GM18867 (cell line): Measurements from ENCODE around the gene TRAM2.

Experiments
- ATAC-seq: cut with Tn5 transposase; IDR thresholded peaks from one replicate; pipeline ENCODE4 v1.9.1; 2021; ENCODE audit warnings: mild to moderate bottlenecking, moderate library complexity; ENCODE audit not compliant: unreplicated experiment

TRAM2 gene

DNA sequence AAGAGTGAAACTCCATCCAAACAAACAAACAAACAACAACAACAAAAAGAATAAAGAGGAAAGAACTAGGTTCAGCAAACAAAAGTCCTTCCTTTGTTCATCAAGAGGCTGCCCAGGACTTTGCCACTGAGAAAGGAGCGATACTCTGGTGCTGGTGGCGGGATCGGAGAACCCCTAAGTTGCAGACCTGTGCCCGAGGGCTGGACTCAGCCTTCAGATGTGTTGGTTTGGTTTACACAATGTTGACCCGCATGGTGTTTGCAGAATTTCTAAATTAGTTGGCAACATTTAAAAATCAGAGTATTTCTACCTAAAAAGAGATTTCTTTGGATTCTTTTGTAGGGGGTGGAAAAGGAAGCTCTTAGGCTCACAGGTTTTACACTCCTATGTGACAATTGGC lies 42.5 kb downstream of the TRAM2 start:
- ATAC-seq = no peak

DNA sequence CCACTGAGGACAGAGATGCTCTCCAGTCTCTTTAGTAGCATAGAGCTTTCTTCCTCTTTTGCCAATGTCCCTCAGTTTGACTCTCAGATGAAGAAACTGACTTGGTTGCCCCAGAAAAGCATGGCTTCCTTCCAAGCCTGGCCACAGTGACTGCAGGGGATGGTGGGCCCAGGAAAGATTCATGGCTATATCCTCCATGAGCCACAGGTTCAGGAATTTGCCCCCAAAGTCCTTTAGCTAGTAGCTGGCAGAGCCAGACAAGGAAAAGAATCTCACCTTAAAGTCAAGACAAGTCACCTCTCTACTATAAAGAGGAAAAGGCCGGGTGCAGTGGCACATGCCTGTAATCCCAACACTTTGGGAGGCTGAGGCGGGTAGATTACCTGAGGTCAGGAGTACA lies 43.4 kb downstream of the TRAM2 start:
- no peak for ATAC-seq

DNA sequence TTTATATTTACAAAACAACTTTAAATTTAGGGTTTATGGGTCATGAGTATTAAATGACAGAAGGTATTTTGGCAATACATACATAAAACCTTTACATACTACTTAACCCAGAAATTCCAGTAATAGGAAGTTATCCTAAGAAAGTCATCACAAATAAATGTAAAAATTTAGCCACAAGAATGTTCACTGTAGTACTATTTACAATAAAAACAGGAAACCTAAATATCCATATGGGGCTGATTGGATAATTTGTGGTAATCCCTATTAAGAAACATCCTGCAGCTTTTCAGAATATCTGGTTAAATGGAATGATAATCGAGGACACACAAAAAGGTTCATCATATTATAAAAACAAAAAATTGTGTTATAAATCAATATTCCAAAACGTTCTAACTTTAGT lies 44.4 kb downstream of the TRAM2 start:
- no peak for ATAC-seq

DNA sequence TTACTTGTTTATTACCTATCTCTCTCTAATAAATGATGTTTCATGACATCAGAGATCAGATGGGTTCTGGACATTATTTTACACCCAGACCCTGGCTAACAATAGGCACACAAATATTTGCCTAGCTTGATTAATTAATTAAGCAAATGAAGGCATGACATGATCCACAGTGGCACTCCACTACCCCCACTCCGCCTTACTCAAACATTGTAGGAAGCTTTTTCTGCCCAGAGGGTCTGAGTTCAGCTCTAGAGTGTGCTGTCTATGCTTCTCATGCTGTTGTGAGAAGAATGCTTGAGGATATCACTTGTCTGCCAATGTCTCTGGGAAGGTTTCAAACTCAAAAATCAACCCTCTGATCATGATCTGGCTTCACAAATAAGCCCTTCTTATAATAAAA lies 45.0 kb downstream of the TRAM2 start:
- ATAC-seq = no peak

DNA sequence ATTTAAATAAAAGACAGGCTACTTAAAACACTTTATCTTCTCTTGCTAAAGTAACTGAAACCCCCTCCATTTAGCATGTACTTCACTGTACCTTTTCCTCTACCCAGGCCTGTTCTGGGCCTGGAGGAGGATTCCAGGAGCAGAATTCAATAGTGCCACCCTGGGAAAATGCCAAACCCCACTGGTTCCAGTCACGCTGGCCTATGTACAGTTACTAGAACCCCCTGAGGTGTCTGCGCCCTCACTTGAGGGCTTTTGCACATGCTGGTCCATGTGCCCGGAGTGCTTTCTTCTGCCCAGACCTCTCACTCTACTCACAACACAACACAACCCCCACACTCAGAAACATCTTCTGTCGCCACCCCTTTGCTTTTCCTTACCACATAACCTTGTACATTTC lies 45.5 kb downstream of the TRAM2 start:
- ATAC-seq = no peak

DNA sequence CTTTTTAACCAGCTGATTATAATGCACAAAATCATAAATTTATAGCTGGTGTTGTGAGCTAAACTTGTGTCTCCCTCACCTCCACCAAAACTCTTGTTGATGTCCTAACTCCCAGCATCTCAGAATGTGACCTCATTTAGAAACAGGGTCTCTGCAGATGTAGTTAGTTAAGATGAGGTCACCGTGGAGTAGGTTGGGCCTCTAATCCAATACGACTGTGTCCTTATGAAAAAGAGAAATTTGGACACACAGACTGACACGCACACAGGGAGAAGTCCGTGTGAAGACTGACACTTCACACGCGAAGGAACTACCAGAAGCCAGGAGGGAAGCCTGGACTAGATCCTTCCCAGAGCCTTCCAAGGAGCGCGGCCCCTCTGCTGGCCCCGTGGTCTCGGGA lies 46.5 kb downstream of the TRAM2 start:
- no peak for ATAC-seq

DNA sequence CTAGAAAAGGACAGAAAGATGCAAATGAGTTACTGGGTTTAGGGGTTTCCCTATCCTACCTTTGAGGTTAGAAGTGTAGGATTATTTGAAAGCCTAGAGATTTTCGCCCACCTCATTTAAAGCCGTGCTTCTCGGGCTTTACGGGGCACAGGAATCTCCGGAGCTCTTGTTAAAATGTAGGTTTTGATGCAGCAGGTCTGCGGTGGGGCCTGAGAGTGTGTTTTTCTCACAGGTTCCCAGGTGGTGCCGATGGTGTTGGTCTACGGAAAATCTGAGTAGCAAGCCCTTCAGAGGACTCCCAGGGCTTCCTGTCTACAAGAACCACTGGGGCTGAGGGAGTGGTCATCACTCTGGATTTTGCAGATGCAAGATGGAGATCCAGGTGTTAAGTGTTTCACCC lies 47.5 kb downstream of the TRAM2 start:
- ATAC-seq = no peak

DNA sequence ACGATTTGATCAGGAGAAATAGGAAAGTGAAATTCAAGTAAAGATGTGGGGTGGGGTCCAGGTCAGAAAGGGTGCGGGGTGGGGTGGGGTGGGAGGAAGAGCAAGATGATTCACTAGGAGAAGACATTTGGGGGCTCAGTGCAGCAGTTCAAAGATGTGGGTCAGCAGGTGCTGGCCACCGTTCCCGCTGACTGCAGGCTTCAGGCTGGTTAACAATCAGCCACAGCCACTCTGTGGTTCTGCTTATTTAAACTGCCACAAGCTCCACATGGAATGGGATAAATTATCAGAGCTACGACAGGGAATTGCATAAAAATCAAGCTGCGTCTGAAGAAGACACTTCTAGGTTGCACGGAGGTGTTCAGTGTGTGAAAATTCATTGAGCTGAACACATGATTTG lies 49.4 kb downstream of the TRAM2 start:
- no peak for ATAC-seq

DNA sequence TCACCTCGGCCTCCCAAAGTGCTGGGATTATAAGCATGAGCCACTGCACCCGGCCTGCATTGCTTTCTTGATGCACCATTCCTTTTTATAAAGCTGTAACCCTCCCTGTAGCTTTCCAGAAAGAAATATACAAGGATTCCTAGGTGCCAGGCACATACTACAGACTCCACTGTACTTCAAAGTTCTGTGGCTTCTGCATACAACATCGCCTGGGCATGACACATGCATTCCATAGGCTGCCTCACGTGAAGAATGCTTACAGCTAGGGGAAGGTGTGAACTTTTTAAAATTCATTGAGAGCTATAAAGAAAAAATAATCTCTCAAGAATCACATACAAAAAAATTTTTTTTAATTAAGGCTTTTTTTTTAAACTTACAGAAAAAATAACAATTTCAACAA lies 50.2 kb downstream of the TRAM2 start:
- no peak for ATAC-seq

DNA sequence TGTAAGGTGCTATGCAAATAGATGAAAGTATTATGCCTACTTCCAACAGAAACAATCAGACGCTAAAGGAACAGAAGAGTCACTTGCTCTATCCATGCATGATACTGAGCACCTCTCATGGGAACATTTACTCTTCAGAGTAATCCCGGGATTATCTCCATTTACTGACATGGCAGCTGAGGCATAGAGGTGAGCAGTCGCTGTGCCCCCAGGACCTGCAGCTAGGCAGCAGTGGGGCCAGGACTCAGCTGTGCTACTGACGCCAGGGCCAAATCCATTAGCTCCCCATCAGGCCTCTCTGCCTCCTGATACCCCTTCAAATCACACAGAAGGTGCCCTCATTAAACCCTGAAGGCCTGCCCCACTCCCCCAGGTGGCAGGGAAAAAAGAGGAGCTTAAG lies 51.9 kb downstream of the TRAM2 start:
- no peak for ATAC-seq

DNA sequence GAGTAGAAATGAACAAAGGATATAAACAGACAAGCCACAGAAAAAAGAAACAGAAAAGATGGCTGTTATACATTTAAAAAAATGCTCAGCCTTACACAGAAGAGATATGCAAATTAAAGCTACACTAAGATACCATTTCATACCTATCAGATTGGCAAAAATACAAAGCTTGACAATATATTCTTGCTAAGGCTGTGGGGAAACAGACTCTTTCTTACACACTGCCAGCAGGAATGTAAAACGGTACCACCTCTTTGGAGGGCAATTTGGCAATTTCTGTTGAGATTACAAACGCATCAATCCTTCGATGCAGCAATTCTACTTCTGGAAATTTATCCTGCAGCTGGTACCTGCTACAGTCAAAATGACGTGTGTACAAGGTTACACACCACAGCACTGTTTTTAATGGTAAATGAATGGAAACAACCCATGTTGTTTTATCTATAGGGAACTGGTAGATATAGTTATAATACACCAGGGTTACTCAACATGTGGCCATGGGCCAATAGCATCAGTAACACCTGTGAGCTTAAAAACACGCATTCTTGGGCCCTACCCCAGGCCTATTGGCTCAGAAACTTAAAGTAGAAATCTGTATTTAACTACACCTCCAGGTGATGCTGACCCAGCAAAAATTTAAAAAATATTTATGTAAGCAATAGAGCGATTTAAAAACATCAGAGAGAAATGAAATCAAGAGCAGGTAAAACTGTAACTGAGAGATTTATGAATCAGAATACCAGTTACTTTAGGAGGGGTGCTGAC lies 53.3 kb downstream of the TRAM2 start:
- ATAC-seq = no peak

DNA sequence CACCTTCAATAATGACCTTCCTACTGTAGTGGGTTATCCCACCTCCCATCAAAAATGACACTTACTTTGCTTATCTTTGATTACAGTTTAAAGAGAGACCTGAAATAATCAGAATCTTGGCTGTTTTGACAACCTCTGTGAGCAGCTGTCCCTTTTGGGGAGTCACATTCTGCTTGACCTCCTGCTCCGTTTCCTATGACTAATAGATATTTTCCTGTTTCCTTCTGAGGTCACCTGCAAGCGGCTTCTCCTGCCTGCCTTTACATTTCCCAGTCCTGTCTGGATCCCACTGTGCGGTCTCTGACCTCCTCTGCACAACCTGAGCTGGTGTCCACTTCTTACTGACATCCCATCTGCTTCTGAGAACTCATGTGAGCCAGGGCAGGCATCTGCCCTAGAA lies 54.2 kb downstream of the TRAM2 start:
- ATAC-seq = no peak

DNA sequence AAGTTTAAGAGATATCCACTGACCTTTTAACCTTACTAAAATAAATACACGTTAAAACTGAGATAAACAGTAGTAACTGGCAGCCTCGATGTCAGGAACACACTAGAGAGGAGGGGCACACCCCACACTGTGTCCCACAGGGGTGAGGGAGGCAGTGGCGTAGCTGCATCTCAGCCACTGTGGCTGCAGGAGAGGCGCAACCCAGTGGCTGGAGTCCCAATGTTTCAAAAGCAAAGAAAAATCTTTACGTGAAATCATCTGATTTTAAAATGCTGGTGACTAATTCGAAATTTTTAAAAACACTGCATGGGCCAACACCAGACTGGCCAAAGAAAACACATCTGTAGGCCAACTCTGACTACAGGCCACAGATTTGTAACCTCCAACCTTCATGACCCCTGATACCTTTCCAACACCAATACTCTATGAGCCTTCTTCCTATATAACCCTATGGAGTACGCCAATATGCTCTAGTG lies 54.7 kb downstream of the TRAM2 start:
- no peak for ATAC-seq

DNA sequence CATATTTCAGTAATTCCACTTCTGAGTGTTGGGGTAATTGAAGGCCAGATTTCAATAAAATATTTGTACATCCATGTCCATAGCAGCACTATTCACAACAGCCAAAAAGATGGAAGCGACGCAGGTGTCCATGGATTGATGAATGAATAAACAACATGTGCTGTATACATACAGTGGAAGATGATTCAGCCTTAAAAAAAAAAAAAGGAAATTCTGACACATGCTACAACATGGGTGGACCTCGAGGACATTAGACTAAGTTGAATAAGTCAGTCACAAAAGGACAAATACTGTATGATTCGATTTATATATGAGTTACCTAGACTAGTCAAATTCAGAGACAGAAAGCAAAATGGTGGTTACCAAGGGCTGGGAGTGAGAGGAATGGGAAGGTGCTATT lies 57.2 kb downstream of the TRAM2 start:
- no peak for ATAC-seq

DNA sequence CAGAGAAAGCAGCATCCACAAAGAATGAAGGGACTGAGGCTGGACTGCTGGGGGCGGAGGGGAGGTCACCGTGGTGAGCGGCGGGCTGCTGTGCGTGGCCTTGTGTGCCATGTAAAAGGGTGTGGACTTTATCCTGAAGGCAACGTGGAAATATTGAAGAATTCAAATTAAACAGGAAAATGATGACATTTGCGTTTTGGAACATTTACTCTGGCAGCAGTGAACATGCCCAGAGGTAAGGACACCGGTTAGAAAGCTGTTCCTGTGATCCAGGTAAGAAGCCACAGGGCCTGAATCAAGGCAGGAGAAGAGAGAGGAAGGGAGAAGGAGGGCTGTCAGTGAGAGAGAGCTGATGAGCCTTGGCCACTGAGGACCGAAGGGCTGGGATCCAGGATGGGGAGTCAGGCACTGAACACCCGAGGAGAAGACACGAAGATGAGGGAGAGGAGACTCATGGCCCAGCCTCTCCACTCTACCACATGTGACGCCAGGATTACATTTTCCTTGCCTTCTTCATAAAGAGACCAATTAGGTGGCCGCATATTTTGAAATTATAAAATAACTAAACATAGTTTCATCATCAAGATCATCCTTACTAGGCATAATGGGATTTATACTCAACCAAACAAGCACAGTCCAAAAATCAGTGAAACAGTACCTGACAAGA lies 58.4 kb downstream of the TRAM2 start:
- no peak for ATAC-seq

DNA sequence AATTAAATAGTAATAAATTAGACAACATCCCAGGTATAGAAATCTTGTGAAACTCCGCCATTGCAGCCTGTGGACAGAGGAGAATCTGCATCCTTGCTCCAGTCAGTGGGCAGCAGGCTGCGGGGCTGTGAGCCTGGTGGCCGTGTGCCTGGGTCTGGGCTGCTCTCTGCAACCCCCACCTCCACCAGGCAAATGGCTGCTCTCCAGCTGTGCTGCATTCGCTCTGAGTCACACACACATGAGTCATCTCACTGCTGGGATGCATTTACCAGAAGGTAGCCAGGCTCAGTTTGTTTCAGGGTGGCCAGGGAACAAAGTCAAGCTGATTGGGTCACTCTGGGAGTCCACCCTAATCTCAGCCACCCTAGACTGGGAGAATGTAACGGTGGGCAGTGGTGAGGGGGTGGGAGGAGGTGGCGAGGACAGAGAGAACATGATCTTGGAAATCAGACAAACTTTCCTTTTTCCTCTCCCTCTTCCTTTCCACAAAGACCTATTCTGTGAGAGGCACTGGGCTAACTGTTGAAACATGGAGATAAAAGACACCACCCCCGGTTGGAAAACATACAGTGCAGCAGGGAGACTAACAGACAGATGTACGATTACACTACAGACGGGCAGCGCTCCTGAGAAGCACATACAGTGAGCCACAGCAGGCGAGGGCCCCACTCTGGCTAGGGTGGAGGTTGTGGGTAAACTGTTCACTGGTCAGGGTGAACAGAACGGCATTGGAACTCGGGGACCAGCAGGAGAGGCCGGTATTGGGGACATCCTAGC lies 59.2 kb downstream of the TRAM2 start:
- peak; percentile 90 for ATAC-seq

DNA sequence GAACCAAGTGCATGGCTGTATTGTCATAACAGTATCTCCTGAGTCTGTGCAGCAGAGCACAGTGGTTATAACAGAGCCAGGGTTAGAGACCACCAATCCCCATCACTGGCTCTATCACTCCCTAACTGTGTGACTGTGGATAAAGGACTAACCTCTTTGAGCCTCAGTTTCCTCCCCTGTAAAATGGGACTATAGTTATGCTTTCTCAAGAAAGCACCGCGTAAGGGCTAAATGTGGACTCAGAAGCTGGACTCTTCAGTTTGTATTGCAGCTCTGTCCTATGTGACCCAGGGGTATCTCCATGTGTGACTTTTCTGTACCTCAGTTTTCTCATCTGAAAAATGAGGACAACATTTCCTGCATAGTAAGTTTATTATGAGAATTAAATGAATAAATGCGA lies 59.9 kb downstream of the TRAM2 start:
- no peak for ATAC-seq

DNA sequence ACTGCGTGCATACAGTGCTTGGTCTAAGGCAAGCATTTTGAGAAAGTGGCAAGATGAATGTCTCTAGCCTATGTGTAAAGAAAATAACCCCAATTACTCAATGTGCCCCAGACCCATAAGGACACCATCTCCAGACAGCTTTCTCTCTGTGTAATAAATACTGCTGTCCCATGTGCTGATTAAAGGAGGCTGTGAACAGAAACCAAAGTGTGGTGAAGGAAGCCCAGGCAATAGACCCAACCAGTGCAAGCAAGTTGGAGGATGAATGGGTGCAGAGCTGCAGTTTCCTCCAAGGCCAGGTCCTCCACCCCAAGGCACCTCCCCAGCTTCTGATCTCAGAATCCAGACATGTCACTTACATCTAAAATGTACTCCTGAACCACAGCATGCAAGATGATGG lies 60.6 kb downstream of the TRAM2 start:
- no peak for ATAC-seq

DNA sequence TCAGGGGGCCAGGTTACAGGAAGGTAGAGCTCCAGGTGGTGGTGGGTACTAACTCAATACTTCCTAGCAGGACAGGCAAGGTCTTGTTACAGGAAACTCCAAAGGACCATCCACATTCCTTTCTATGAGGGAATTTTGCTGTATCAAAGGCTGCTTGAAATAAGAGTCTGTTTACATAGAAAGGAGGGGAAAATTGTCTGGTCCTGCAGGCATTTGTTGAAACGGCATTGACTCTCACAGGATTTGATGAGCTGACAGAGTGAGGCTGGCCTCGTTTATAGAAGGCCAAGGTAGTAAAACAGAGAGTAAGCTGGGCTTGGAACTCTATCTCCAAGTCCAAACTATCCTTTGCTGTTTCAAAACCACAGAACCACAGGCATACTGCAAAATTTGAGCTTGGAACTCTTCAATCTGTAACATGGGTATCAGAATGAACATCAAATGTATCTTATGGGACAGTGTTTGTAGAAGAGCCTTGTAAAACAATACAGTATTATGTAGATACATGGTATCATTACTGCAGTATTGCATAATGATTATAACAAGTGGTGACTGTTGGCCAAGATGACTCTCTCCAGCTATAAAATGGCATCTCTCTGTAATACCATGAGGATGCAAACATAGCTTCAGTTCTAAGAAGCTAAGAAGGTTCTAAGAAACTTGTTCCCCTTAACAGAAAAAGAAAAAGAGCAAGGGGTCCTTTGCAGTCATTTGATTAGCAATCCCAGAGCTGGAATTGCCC lies 61.5 kb downstream of the TRAM2 start:
- ATAC-seq = no peak

DNA sequence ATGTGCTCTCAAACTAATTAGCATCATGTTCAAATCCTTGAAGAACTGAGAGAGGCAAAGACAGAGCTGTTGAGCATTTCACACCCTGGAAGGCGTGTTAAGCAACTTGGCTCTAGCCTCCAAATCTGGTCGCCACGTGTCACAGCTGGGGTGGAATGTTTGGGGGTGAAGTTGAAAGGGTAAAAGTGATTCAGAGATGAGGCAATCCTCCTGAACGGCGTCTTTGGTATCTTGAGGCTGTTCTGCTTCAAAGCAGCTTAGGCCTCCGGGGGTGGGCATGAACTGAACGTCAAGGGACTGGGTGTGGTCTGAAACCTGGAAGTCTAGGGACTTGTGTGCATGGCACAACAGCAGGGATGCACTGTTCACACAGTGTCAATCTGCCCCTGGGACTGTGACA lies 62.3 kb downstream of the TRAM2 start:
- no peak for ATAC-seq

DNA sequence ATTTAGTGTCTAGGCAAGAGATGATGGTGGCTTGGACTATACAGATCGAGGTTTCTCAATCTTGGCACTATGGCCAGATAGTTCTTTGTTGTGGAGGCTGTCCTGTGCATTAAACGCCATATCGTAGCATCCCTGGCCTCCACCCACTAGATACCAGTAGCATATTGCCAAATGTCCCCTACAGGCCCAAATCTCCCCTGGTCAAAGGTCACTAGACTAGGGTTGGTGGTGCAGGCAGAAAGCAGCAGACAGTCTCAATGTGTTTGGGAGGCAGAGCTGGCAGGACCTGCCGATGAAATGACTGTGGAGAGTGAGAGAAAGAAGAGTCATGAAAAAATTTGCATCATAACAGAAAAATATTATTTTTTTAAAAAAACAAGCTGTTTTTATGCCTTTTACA lies 63.0 kb downstream of the TRAM2 start:
- ATAC-seq = no peak
